Mesenteric fat pad (tissue), 1 donor: ENCODE data around the gene TAF11L10. TPM values are rescaled to one million over a fixed set of nuclear protein-coding genes. Genes with fewer than 3 reads are reported as not detected.
"Not testable (repeated sequence)": the region's sequence is repeated elsewhere in the genome, so short reads cannot be mapped to it uniquely, and the experiment has no call there.

Source experiments
- DNase-seq: peaks from one replicate; pipeline ENCODE4 v3.0.0-alpha.2; 2020; ENCODE audit warnings: low spot score
- long read RNA-seq: library from polyadenylated mRNA; unstranded; transcript quantifications from one replicate; pipeline ENCODE4 v2.0.0, GENCODE V29; 2020
- total RNA-seq: library from RNA; stranded (reverse); fragmentation: NEBNext Ultra II Directional; extraction: Animal tissue kit (Norgen Biotek cat#: 25700); gene quantifications from one replicate; pipeline ENCODE4 v1.2.1, GENCODE V29; 2021
- donor health status: DM: yes; HTN: yes; CAD: no.

The TAF11L10 gene
- not detected for total RNA-seq
- long read RNA-seq, result 0 reads

DNA sequence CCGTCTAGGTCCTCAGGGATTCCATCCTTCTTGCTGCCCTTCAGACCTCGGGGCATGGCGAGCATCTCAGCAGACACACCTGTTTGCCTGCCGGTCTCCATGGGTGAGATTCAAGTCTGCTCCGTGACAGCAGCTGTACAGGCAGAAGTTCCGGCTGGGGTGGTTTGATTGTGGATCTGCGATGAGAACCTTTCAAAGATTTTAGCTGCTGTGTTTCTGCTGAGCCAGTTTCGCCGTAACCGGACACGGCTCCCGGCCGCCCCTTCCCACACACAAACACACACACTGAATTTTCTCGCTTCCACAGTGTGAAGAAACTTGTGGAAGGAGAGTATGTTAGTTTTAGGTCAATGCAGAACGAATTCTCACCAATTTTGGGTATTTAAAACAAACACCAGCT lies at the start of gene TAF11L10:
Gene TAF11L10 (minus strand): TSS at position 101 of the 400 bp plus-strand sequence.
- DNase-seq, result not testable (repeated sequence)

DNA sequence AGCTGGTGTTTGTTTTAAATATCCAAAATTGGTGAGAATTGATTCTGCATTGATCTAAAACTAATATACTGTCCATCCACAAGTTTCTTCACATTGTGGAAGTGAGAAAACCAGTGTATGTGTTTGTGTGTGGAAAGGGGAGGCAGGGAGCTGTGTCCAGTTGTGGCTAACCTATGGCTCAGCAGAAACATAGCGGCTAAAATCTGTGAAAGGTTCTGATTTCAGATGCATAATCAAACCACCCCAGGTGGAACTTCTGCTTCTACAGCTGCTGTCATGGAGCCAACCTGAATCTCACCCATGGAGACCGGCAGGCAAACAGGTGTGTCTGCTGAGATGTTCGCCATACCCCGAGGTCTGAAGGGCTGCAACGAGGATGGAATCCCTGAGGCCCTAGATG lies 36.5 kb upstream of the TAF11L10 start, which contains the start of gene TAF11L14:
Gene TAF11L14 (plus strand): TSS at position 301 of the 400 bp plus-strand sequence.
- no peak for DNase-seq

DNA sequence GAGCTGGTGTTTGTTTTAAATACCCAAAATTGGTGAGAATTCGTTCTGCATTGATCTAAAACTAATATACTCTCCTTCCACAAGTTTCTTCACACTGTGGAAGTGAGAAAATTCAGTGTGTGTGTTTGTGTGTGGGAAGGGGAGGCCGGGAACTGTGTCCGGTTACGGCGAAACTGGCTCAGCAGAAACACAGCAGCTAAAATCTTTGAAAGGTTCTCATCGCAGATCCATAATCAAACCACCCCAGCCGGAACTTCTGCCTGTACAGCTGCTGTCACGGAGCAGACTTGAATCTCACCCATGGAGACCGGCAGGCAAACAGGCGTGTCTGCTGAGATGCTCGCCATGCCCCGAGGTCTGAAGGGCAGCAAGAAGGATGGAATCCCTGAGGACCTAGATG lies 34.2 kb upstream of the TAF11L10 start, which contains the start of gene TAF11L13:
Gene TAF11L13 (plus strand): TSS at position 301 of the 400 bp plus-strand sequence.
- not testable (repeated sequence) for DNase-seq

DNA sequence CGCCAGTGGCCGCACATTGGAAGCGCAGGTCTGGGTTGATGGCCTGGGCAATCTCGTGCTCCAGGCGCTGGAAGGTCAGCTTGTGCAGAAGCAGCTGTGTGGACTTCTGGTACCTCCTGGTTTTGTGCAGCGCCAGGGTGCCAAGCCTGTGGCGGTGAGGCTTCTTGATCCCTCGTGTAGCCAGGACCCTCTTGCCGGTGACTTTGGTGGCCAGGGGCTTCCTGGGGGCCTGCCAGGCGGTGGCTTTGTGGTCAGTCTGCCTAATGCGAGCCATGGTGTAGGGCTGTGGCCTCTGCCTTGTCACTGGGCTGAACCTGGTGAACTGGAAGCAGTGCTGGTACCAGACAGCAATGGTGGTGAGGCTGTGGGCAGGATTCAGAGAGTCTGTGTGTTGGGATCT lies 28.1 kb upstream of the TAF11L10 start:
- no peak for DNase-seq

DNA sequence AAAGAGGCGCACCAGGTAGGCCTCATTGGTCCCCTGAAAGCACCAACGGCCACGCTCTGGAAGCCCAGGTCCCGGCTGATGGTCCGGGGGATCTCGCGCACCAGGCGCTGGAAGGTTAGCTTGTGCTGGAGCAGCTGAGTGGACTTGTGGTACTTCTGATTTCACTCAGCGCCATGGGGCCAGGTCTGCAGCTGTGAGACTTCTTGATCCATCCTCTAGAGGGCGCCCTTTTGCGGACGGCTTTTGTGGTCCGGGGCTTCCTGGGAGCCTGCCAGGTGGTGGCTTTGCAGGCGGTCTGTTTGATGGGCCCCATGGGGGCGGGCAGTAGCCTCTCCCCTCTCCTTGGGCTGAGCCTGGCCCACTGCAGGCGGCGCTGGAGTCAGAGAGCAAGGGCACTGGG lies 23.0 kb upstream of the TAF11L10 start:
- DNase-seq, result no peak

DNA sequence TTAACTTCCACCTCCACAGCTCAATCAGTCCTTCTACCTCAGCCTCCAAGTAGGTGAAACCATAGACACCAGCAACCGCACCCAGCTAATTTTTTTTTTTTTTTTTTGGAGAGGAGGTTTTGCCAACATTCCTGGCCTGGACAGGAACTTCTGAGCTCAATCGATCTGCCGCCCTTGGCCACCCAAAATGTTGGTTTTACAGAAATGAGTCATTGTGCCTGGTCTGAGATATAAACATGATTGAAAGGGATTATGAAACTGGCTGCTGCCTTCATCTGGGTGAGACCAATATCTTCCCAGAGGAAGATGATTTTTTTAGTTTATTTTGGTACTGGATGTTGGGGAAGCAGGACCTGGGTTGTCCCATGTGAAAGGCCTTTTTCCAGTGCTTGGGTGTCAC lies 21.7 kb upstream of the TAF11L10 start:
- no peak for DNase-seq

DNA sequence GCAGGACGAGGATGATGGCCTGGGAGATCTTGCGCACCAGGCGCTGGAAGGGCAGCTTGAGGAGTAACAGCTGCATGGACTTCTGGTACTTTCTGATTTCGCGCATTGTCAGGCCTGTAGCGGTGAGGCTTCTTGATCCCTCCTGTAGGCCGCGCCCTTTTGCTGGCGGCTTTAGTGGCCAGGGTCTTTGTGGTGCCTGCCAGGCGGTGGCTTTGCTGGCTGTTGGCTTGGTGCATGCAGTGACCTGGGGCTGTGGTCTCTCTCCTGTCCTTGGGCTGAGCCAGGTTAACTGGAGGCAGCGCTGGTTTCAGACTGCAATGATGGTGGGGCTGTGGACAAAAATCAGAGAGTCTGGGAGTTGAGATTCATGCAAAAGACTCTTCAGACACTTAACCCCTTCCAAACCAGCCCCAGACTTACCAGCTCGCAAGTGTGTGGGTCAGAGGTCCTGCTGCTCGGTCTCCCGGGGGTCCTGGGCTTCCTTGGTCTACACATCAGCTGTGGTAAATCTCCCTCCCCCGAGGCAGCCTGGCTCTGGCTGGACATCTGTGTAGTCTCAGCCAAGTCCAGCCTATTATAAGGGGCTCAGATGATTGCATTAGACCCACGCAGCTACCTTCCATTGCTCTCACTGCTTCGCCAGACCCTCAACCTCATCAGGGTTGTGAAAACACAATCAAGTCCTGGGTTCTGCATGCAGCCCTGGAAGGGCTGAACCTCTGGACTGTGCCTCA lies 17.4 kb upstream of the TAF11L10 start:
- no peak for DNase-seq

DNA sequence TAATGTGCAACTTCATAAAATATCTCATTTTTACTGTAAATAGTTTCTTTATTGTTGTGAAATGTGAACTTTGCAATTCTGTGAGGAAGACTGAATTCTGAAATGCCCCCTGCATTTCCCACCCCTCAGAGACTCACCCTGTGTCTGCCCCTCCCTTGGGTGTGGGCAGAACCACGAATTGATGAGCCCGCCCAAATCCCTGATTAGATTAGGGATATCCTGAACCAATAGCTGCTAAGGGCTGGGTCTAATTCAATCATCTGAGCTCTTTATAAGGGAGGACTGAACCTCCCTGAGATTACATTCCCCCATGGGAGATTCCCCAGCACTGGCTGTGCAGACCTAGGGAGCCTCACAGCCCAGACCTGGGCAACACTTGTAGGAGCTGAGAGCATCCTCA lies 12.5 kb upstream of the TAF11L10 start, which contains the start of gene TAF11L12:
Gene TAF11L12 (plus strand): TSS at position 301 of the 400 bp plus-strand sequence.
- DNase-seq, result not testable (repeated sequence)

DNA sequence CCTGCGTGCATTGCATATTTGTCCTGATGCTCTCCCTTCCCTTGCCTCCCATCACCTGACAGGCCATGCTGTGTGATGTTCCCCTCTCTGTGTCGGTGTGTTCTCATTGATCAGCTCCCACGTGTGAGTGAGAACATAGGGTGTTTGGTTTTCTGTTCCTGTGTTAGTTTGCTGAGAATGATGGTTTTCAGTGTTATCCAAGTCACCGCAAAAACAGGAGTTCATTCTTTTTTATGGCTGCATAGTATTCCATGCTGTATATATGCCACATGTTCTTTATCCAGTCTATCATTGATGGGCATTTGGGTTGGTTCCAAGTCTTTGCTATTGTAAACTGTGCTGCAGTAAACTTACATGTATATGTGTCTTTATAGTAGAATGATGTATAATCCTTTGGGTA lies 9.8 kb upstream of the TAF11L10 start:
- not testable (repeated sequence) for DNase-seq

DNA sequence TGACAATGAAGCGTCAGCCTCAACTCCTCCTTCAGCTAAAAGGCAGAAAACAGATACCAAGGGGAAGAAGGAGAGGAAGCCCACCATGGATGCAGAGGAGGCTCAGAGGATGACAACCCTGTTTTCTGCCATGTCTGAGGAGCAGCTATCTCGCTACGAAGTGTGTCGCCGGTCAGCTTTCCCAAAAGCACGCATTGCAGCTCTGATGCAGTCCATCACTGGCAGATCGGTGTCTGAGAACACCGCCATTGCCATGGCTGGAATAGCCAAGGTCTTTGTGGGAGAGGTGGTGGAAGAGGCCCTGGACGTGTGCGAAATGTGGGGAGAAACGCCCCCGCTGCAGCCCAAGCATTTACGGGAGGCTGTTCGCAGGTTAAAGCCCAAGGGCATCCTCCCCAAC lies 7.3 kb upstream of the TAF11L10 start:
- DNase-seq, result no peak

DNA sequence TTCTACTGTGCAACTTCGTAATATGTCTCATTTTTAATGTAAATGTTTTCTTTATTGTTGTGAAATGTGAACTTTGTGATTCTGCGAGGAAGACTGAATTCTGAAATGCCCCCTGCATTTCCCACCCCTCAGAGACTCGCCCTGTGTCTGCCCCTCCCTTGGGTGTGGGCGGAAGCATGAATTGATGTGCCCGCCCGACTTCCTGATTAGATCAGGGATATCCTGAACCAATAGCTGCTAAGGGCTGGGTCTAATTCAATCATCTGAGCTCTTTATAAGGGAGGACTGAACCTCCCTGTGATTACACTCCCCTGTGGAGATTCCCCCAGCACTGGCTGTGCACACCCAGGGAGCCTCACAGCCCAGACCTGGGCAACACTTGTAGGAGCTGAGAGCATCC lies 6.3 kb upstream of the TAF11L10 start, which contains the start of gene TAF11L11:
Gene TAF11L11 (plus strand): TSS at position 304 of the 400 bp plus-strand sequence.
- not testable (repeated sequence) for DNase-seq

DNA sequence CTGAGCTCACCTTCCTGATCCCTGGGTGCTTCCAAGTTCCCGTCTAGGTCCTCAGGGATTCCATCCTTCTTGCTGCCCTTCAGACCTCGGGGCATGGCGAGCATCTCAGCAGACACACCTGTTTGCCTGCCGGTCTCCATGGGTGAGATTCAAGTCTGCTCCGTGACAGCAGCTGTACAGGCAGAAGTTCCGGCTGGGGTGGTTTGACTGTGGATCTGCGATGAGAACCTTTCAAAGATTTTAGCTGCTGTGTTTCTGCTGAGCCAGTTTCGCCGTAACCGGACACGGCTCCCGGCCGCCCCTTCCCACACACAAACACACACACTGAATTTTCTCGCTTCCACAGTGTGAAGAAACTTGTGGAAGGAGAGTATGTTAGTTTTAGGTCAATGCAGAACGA lies 3.4 kb downstream of the TAF11L10 start, which contains the start of gene TAF11L9:
Gene TAF11L9 (minus strand): TSS at position 140 of the 400 bp plus-strand sequence.
- DNase-seq, result not testable (repeated sequence)

DNA sequence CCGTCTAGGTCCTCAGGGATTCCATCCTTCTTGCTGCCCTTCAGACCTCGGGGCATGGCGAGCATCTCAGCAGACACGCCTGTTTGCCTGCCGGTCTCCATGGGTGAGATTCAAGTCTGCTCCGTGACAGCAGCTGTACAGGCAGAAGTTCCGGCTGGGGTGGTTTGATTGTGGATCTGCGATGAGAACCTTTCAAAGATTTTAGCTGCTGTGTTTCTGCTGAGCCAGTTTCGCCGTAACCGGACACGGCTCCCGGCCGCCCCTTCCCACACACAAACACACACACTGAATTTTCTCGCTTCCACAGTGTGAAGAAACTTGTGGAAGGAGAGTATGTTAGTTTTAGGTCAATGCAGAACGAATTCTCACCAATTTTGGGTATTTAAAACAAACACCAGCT lies 6.8 kb downstream of the TAF11L10 start, which contains the start of gene TAF11L8:
Gene TAF11L8 (minus strand): TSS at position 101 of the 400 bp plus-strand sequence.
- not testable (repeated sequence) for DNase-seq

DNA sequence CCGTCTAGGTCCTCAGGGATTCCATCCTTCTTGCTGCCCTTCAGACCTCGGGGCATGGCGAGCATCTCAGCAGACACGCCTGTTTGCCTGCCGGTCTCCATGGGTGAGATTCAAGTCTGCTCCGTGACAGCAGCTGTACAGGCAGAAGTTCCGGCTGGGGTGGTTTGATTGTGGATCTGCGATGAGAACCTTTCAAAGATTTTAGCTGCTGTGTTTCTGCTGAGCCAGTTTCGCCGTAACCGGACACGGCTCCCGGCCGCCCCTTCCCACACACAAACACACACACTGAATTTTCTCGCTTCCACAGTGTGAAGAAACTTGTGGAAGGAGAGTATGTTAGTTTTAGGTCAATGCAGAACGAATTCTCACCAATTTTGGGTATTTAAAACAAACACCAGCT lies 12.0 kb downstream of the TAF11L10 start, which contains the start of gene TAF11L7:
Gene TAF11L7 (minus strand): TSS at position 101 of the 400 bp plus-strand sequence.
- not testable (repeated sequence) for DNase-seq

Other genes starting within 250 kb of the TAF11L10 start
- gene TAF11L2, start 99.6 kb downstream of the TAF11L10 start, total RNA-seq, result not detected
- gene TAF11L3, start 79.5 kb downstream of the TAF11L10 start, total RNA-seq, result not detected
- not detected for gene TAF11L4, start 76.0 kb downstream of the TAF11L10 start, total RNA-seq
- not detected for gene TAF11L5, start 72.6 kb downstream of the TAF11L10 start, total RNA-seq
- gene TAF11L6, start 69.2 kb downstream of the TAF11L10 start, total RNA-seq, result not detected
- not detected for gene TAF11L7, start 12.1 kb downstream of the TAF11L10 start, total RNA-seq
- not detected for gene TAF11L8, start 6.9 kb downstream of the TAF11L10 start, total RNA-seq
- not detected for gene TAF11L9, start 3.4 kb downstream of the TAF11L10 start, total RNA-seq
- not detected for gene TAF11L11, start 6.4 kb upstream of the TAF11L10 start, total RNA-seq
- gene TAF11L12, start 12.6 kb upstream of the TAF11L10 start, total RNA-seq, result not detected
- not detected for gene TAF11L13, start 34.3 kb upstream of the TAF11L10 start, total RNA-seq
- gene TAF11L14, start 36.6 kb upstream of the TAF11L10 start, total RNA-seq, result not detected